Uterus (tissue), 4 donors: Measurements from ENCODE around the gene CLMN. TPM values are rescaled to one million over a fixed set of nuclear protein-coding genes. Genes with fewer than 3 reads are reported as not detected.

Experiments used
- DNase-seq, 2 donors: peaks; one replicate each; pipeline ENCODE4 v3.0.0-alpha.2; 2019 to 2020
- H3K27ac ChIP-seq, 2 donors: fragments of 200-600 bp; sonication (generic); 1 replicate in 1 of 2; 2 replicates in 1 of 2; pipeline ENCODE4 v1.5.1; 2016 to 2018
- H3K27me3 ChIP-seq, 2 donors: fragments of 200-600 bp; sonication (generic); one replicate each; pipeline ENCODE4 v1.5.1; 2018 to 2019; ENCODE audit warnings: control low read depth in 1 of 2
- H3K36me3 ChIP-seq, 2 donors: fragments of 200-600 bp; sonication (generic); one replicate each; pipeline ENCODE4 v1.5.1; 2019; ENCODE audit warnings: control low read depth in 1 of 2
- H3K4me1 ChIP-seq, 2 donors: fragments of 200-600 bp; sonication (generic); one replicate each; pipeline ENCODE4 v1.5.1; 2018 to 2019; ENCODE audit warnings: control low read depth in 1 of 2
- H3K4me3 ChIP-seq, 2 donors: fragments of 200-600 bp; sonication (generic); 1 replicate in 1 of 2; 2 replicates in 1 of 2; pipeline ENCODE4 v1.5.1; 2018 to 2019; ENCODE audit warnings: mild to moderate bottlenecking in 1 of 2
- H3K9me3 ChIP-seq, 2 donors: fragments of 200-600 bp; sonication (generic); one replicate each; pipeline ENCODE4 v1.5.1; 2019; ENCODE audit warnings: control low read depth in 1 of 2
- CTCF ChIP-seq, 4 experiments: fragments of 200-600 bp in 2 of 4; fragments of 450-650 bp in 2 of 4; sonication (generic) in 2 of 4; IDR thresholded peaks; one replicate each; pipeline ENCODE4 v1.5.1; 2016 to 2019; ENCODE audit warnings: antibody characterized with exemption in 4 of 4, mild to moderate bottlenecking in 2 of 4, moderate library complexity in 1 of 4
- POLR2A ChIP-seq, 2 donors: fragments of 450-650 bp; IDR thresholded peaks; one replicate each; pipeline ENCODE4 v1.6.1; 2016; ENCODE audit warnings: antibody characterized with exemption in 2 of 2, mild to moderate bottlenecking in 1 of 2, moderate library complexity in 1 of 2
- intact Hi-C: fragments of 100-400 bp; cut with DNase I; formaldehyde crosslinking; loops from one replicate; pipeline ENCODE4 v1.15.1; 2023; ENCODE audit warnings: low total_unique reads
- total RNA-seq, 4 donors: library from RNA; depleted of rRNA in 3 of 4; stranded (reverse); fragments of >200 nt in 3 of 4; gene quantifications; one replicate each; pipeline versions ENCODE4 v1.1.0 to v1.2.4, GENCODE V29; 2014 to 2023
- donor health status: DM: yes; HTN: yes; CAD: no.

The CLMN gene
- total RNA-seq, 4 donors from 2014 or later: 5.0 to 55.0 (median 12.4) TPM

DNA sequence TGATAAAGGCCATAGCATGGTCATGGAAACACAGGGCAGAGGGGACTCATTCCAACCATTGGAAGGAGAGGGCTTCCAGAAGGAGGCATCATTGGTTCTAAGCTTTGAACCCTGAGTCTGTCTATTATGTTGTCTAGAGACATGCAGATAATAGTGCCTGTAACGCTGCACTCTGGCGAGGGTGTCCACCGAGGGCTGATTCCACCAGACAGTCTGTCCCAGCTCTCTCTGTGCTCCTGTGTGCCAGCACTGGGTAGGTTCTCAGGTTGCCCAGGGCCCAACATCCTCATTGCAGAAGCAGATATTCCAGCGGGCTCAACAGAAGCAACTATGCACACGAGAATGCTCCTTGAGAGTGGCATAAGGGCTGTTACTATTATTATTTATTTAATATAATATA is 18.7 kb upstream of the CLMN start:
- Histone ChIP-seq H3K9me3 (no peaks in the 10 kb centered on the region), H3K27me3 (no peaks in the 10 kb centered on the region), H3K4me3 (no peak overlapping the region), H3K4me1 (no peaks in the 10 kb centered on the region), H3K36me3 (no peaks in the 10 kb centered on the region), H3K27ac (no peak overlapping the region)
- intact Hi-C loops: no loop called here
- no peak for TF ChIP-seq CTCF (IDR thresholded peaks at IDR 0.05)
- no peak for TF ChIP-seq POLR2A (IDR thresholded peaks at IDR 0.05)
- DNase-seq: no peak

- H3K27ac ChIP-seq: no peak overlapping the region
- intact Hi-C loops: no loop called here
- DNase-seq: no peak
- no peaks in the 10 kb centered on the region for H3K4me1 ChIP-seq
- TF ChIP-seq CTCF (IDR thresholded peaks at IDR 0.05) (no peak), POLR2A (IDR thresholded peaks at IDR 0.05) (no peak)
- no peaks in the 10 kb centered on the region for H3K36me3 ChIP-seq
- H3K4me3 ChIP-seq: no peak overlapping the region
- H3K9me3 ChIP-seq: no peaks in the 10 kb centered on the region
- H3K27me3 ChIP-seq: no peaks in the 10 kb centered on the region
Observed at GRCh38 chr14:95337041-95337595, 17.4 kb upstream of the CLMN start.

DNA sequence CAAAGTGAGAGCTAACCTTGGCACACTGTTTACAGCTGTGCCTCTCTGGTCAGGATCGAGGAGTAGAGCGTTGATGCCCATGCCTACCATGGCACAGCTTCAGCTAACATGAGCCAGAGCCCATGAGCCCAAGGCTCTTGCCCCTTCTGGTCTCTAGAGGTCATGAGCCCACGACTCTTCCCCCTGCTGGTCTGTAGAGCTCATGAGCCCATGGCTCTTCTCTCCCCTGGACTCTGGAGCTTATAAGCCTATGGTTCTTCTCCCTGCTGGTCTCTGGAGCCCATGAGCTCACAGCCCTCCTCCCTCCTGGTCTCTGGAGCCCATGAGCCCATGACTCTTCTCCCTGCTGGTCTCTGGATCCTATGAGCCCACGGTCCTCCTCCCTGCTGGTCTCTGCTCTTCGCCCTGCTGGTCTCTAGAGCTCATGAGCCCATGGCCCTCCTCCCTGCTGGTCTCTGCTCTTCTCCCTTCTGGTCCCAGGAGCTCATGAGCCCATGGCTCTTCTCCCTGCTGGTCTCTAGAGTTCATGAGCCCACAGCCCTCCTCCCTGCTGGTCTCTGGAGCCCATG is 16.6 kb upstream of the CLMN start:
- no peak overlapping the region for H3K4me3 ChIP-seq
- H3K27ac ChIP-seq: no peak overlapping the region
- no peak for TF ChIP-seq CTCF (IDR thresholded peaks at IDR 0.05)
- TF ChIP-seq POLR2A (IDR thresholded peaks at IDR 0.05): no peak
- H3K27me3 ChIP-seq: no peaks in the 10 kb centered on the region
- H3K4me1 ChIP-seq: no peaks in the 10 kb centered on the region
- DNase-seq: no peak
- no peaks in the 10 kb centered on the region for H3K9me3 ChIP-seq
- H3K36me3 ChIP-seq: no peaks in the 10 kb centered on the region
- intact Hi-C loops: no loop called here

GRCh38 chr14:95335071-95335470 is 15.4 kb upstream of the CLMN start:
- TF ChIP-seq CTCF (IDR thresholded peaks at IDR 0.05) (no peak), POLR2A (IDR thresholded peaks at IDR 0.05) (no peak)
- intact Hi-C loops: no loop called here
- Histone ChIP-seq H3K36me3 (no peaks in the 10 kb centered on the region), H3K27me3 (no peaks in the 10 kb centered on the region), H3K4me1 (no peaks in the 10 kb centered on the region), H3K9me3 (no peaks in the 10 kb centered on the region), H3K4me3 (no peak overlapping the region), H3K27ac (no peak overlapping the region)
- DNase-seq: no peak

- Histone ChIP-seq H3K27ac (no peak overlapping the region), H3K9me3 (no peaks in the 10 kb centered on the region), H3K36me3 (no peaks in the 10 kb centered on the region), H3K4me1 (no peaks in the 10 kb centered on the region), H3K4me3 (no peak overlapping the region), H3K27me3 (no peaks in the 10 kb centered on the region)
- intact Hi-C loops: no loop called here
- no peak for TF ChIP-seq CTCF (IDR thresholded peaks at IDR 0.05)
- TF ChIP-seq POLR2A (IDR thresholded peaks at IDR 0.05): no peak
- DNase-seq: no peak
Observed at GRCh38 chr14:95334044-95334443, 14.3 kb upstream of the CLMN start.
